Esophagus squamous epithelium (tissue), 4 donors: ENCODE results near the gene SEMG1.

Source experiments
- CTCF ChIP-seq, 6 experiments: fragments of 450-650 bp in 4 of 6; fragments of 200-600 bp in 2 of 6; sonication (generic) in 2 of 6; IDR thresholded peaks; one replicate each; pipeline ENCODE4 v1.5.1; 2016 to 2019; ENCODE audit warnings: antibody characterized with exemption in 6 of 6, mild to moderate bottlenecking in 4 of 6, moderate library complexity in 4 of 6
- POLR2A ChIP-seq, 4 donors: fragments of 450-650 bp; IDR thresholded peaks; one replicate each; pipeline ENCODE4 v1.6.1; 2017; ENCODE audit warnings: antibody characterized with exemption in 4 of 4, mild to moderate bottlenecking in 4 of 4, moderate library complexity in 3 of 4

GRCh38 chr20:45191926-45192325 lies 14.9 kb upstream of the SEMG1 start:
- TF ChIP-seq CTCF (IDR thresholded peaks at IDR 0.05) (no peak), POLR2A (IDR thresholded peaks at IDR 0.05) (no peak)
